NCI-H187 (cell line): ENCODE measurements around the gene GPC2.

Source experiments
- DNase-seq, 2 experiments: peaks; one replicate each; lab custom pipeline; 2025; lab: John Stamatoyannopoulos, UW

The GPC2 gene

DNA sequence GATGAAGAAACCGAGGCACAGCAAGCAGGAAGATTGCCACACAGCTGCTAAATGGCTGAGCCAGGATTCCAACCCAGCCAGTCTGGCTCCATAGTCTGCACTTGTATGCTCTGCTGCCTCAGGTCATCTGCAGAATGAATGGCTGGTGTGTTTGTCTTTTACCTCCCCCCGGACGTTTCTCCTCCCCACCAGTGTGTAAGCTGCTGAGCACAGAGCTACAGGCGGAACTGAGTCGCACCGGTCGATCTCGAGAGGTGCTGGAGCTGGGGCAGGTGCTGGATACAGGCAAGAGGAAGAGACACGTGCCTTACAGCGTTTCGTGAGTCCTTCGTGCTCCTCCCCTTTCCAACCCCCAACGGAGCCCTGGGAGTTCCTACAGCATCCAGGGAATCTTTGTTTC lies 55.1 kb downstream of the GPC2 start:
- DNase-seq = peak; percentile 87 to 94

DNA sequence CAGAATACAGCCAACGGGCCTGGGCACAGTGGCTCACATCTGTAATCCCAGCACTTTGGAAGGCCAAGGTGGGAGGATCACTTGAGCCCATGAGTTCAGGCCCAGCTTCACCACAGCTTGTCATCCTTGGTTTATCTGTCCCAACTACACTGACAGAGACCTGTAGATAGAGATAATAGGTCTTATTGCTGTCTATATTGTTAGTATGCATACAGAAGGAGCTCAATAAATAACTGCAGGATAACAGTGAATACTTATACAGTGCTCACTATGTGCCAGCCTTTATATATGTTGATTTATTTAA lies 56.5 kb downstream of the GPC2 start:
- DNase-seq = no peak

DNA sequence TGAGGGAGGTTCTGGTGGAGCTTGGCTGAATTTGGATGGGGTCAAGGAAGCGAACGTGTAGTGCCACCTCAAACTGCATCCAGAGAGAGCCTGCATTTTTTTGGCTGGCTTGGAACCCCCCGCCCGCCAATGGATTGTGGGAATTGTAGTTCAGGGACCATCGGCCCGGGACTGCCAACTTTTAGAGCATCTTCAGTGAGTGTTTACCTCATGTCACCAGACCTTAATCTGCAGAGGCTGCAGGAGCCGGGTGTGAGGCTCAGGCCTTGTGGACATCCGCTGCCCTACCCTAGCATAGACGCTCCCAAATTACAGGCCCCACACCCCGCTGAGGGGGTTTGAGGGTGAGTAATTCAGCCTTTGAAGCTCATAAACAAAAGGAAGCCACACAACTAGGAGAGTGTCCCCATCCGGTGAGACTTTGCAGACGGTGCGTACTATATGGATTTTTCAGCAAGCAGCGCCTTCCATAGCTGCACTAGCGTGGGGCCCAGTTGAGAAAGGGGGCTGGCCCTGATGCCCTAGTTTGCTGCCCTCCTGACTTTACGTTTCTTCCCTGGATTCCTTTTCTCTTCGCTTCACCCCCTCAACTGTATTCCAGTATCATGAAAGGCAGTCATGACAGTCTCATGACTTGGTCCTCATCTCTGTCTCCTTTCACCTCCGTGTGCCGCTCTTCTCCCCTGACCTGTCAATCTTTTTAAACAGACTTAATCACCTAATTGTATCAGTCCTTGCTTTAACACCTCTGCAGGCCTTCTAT lies 57.0 kb downstream of the GPC2 start:
- no peak for DNase-seq
